ENCODE results near the gene SLC49A3. TPM values are rescaled to one million over a fixed set of nuclear protein-coding genes. Genes with fewer than 3 reads are reported as not detected.
"Not testable (repeated sequence)": the region's sequence is repeated elsewhere in the genome, so short reads cannot be mapped to it uniquely, and the experiment has no call there.

SLC49A3 gene
- total RNA-seq, 2 experiments from 2014 or later, result 0.22 to 0.91 TPM

DNA sequence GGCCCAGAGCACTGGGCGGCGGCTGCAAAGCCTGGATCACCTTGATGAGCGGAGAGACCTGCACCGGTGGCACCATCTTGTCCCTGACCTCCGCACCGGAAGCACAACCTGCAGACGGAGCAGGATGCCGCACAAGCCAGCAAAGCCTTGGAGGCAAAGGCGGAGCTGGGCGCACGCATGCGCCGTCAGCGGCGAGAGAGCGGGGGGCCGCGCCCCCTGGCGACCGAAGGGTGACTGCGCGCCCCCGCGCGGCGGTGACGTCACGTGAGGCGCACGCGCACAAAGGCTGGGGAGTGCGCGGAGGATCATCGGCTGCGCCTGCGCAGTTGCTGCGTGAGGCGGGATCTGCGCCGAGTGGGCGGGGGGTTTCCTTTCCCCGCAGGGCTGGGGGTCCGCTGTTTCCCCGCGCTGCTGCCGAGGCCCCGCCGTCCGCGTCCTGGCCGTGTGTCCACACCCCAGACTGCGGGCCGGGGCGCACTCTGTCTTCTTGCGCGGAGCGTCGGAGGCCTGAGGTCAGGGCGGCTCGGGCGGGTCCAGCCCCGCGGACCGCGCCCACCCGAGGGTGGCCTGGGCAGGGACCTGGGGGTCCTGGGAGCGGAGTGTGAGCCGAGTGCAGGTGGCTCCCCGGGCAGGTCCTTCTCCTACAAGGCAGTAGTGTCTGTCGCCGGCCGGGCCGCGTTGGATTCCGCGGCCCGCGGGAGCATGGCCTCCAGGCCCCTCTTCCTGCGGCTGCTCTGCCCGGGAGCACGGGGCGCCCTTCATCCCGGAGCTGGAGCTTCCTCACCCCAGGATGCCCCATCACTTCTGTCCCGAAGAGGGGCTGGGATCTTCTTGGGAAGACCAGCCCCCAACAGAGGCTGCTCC is 14.5 kb downstream of the SLC49A3 start, which contains the start of the genes ATP5ME and MYL5:
Gene ATP5ME (minus strand): TSS at position 105 of the 864 bp plus-strand sequence. CDS start 29 bp downstream, at position 76.
Gene MYL5 (plus strand): TSS at position 371 of the 864 bp plus-strand sequence. CDS start 3,485 bp downstream, outside the sequence.
- H3K36me3 Mint-ChIP-seq (ENCODE audit: low read depth), result peaks cover 34% of the 10 kb centered on the region
- Histone ChIP-seq H3K36me3 (ENCODE audit: insufficient read depth, low read length) (peaks cover 22% of the 10 kb centered on the region), H3K9me3 (ENCODE audit: control insufficient read depth in 1 of 2, insufficient read depth in 1 of 2, low read length in 2 of 2) (no peaks in the 10 kb centered on the region), H3K4me1 (ENCODE audit: insufficient read depth, low read length) (peaks cover 21% of the 10 kb centered on the region), H3K4me3 (ENCODE audit: low read length) (peak within 1 kb of the TSS; percentile 88), H3K27ac (ENCODE audit: low read depth in 1 of 2, low read length in 2 of 2) (peak within 1 kb of the TSS; percentile 85 to 98), H3K27me3 (ENCODE audit: control insufficient read depth in 1 of 2, insufficient read depth in 2 of 2, low read length in 2 of 2) (no peaks in the 10 kb centered on the region)
- ChIA-PET POLR2A (interaction anchor here (0.5 to 4.7 kb wide), 14 partner anchors 10 to 1038 kb away, joined by 3 to 64 read pairs (median 4); partner anchors contain the start of genes CTBP1, GAK, IDUA and SLBP), CTCF (interaction anchor here (1.0 to 1.6 kb wide), 5 partner anchors 8 to 432 kb away, joined by 3 to 6 read pairs (median 4); no protein-coding TSS in a partner anchor)
- H3K4me1 Mint-ChIP-seq (ENCODE audit: low read depth), result peaks cover 4% of the 10 kb centered on the region
- ATAC-seq (ENCODE audit: poor library complexity) (peak; percentile 91), DNase-seq (peak; percentile 96 to 99 (median 97))
- intact Hi-C loops (cut with DNase I, micrococcal nuclease), result loop anchor here (1.0 to 10.0 kb wide), 9 partner anchors 30 to 1330 kb away; partner anchors contain the start of genes PCGF3 (in 2 of the 2), GAK (in 1 of the 2), IDUA (in 1 of the 2) and NELFA (in 1 of the 2)
- H3K27ac Mint-ChIP-seq, result peak within 1 kb of the TSS; percentile 87
- H3K4me3 Mint-ChIP-seq, result peak within 1 kb of the TSS; percentile 96
- TF ChIP-seq, protein P1, sequence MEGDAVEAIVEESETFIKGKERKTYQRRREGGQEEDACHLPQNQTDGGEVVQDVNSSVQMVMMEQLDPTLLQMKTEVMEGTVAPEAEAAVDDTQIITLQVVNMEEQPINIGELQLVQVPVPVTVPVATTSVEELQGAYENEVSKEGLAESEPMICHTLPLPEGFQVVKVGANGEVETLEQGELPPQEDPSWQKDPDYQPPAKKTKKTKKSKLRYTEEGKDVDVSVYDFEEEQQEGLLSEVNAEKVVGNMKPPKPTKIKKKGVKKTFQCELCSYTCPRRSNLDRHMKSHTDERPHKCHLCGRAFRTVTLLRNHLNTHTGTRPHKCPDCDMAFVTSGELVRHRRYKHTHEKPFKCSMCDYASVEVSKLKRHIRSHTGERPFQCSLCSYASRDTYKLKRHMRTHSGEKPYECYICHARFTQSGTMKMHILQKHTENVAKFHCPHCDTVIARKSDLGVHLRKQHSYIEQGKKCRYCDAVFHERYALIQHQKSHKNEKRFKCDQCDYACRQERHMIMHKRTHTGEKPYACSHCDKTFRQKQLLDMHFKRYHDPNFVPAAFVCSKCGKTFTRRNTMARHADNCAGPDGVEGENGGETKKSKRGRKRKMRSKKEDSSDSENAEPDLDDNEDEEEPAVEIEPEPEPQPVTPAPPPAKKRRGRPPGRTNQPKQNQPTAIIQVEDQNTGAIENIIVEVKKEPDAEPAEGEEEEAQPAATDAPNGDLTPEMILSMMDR (IDR thresholded peaks at IDR 0.05), result peak; percentile 90
- no peaks in the 10 kb centered on the region for H3K27me3 Mint-ChIP-seq
- no peaks in the 10 kb centered on the region for H3K9me3 Mint-ChIP-seq

DNA sequence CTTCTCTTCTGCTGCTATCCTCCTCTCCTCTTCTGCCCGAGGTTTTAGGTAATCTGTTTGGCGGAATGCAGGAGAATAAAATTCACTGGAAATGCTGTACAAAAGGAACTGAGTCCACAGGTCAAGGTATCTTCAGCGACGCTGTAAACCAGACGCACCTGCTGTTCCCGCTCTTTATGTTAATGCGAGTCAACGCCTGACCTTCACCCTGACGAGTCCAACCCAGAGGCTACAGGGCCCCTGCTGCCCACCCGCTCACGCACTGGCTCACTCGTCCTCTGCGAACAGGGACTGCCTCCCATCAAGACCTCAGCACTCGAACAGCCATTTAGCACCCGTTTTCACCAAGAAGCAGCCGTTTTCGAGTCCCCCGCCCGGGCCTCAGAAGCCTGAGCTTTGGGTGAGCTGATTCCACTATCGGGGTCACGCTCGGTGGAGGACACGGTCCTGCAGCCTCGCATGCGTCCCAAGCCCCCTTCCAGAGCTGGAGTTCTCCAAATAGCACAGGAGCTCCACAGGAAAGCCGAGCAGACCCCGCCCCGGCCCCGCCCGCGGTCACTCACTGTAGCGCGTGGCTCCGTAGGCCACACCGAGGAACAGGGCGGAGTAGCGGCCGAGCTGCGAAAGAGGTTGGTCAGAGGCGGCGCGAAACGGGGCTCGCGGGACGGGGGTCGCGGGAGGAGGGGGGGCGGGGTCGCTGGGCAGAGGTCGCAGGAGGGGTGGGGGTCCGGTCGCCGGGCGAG is 15.4 kb downstream of the SLC49A3 start:
- Mint-ChIP-seq H3K36me3 (ENCODE audit: low read depth) (peaks cover 34% of the 10 kb centered on the region), H3K4me3 (peak overlapping the region; percentile 81), H3K27ac (peak overlapping the region; percentile 87), H3K4me1 (ENCODE audit: low read depth) (peaks cover 4% of the 10 kb centered on the region), H3K27me3 (no peaks in the 10 kb centered on the region), H3K9me3 (no peaks in the 10 kb centered on the region)
- H3K27ac ChIP-seq (ENCODE audit: low read depth in 1 of 2, low read length in 2 of 2), result no peak overlapping the region
- H3K9me3 ChIP-seq (ENCODE audit: control insufficient read depth in 1 of 2, insufficient read depth in 1 of 2, low read length in 2 of 2), result no peaks in the 10 kb centered on the region
- H3K27me3 ChIP-seq (ENCODE audit: control insufficient read depth in 1 of 2, insufficient read depth in 2 of 2, low read length in 2 of 2), result no peaks in the 10 kb centered on the region
- intact Hi-C loops (cut with DNase I, micrococcal nuclease), result loop anchor here (1.0 to 10.0 kb wide), 8 partner anchors 31 to 1331 kb away; partner anchors contain the start of genes PCGF3 (in 2 of the 2), GAK (in 1 of the 2), IDUA (in 1 of the 2) and NELFA (in 1 of the 2)
- DNase-seq (no peak), ATAC-seq (ENCODE audit: poor library complexity) (no peak)
- H3K4me1 ChIP-seq (ENCODE audit: insufficient read depth, low read length), result peaks cover 21% of the 10 kb centered on the region
- H3K4me3 ChIP-seq (ENCODE audit: low read length), result peak overlapping the region; percentile 74
- peaks cover 22% of the 10 kb centered on the region for H3K36me3 ChIP-seq (ENCODE audit: insufficient read depth, low read length)
- TF ChIP-seq, protein P1 (IDR thresholded peaks at IDR 0.05), result no peak
- ChIA-PET CTCF (interaction anchor here (1.0 to 1.6 kb wide), 4 partner anchors 7 to 429 kb away, joined by 4 to 6 read pairs (median 4); no protein-coding TSS in a partner anchor), POLR2A (interaction anchor here (1.0 to 4.7 kb wide), 9 partner anchors 9 to 575 kb away, joined by 3 to 64 read pairs (median 7); partner anchors contain the start of genes CTBP1, GAK, IDUA and TMEM175)

DNA sequence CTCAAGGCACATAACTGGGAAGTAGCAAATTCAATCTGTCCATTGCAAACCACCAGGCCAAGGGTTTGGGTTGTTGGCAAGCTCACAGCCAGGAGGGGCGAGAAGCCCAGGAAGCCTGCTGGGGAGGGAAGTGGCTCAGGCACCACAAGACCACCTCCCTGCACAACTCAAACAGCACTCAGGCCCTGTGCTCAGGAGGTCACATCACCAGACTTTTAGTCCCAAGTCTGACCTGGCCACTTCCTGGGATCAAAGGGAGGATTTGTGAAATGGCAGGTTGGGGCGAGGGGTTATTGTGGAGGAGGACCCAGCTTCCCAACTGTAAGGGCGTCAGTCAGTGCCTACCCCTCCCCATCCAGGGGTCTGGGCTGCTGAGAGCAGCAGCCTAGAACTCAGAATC is 17.2 kb downstream of the SLC49A3 start:
- ChIA-PET POLR2A (no interaction called here), CTCF (no interaction called here)
- Histone ChIP-seq H3K27ac (ENCODE audit: low read depth in 1 of 2, low read length in 2 of 2) (no peak overlapping the region), H3K4me1 (ENCODE audit: insufficient read depth, low read length) (peaks cover 21% of the 10 kb centered on the region), H3K27me3 (ENCODE audit: control insufficient read depth in 1 of 2, insufficient read depth in 2 of 2, low read length in 2 of 2) (no peaks in the 10 kb centered on the region), H3K9me3 (ENCODE audit: control insufficient read depth in 1 of 2, insufficient read depth in 1 of 2, low read length in 2 of 2) (no peaks in the 10 kb centered on the region), H3K4me3 (ENCODE audit: low read length) (no peak overlapping the region), H3K36me3 (ENCODE audit: insufficient read depth, low read length) (peaks cover 22% of the 10 kb centered on the region)
- Mint-ChIP-seq H3K9me3 (no peaks in the 10 kb centered on the region), H3K27me3 (no peaks in the 10 kb centered on the region), H3K4me3 (peak overlapping the region; percentile 75), H3K36me3 (ENCODE audit: low read depth) (peaks cover 34% of the 10 kb centered on the region), H3K27ac (no peak overlapping the region), H3K4me1 (ENCODE audit: low read depth) (peaks cover 4% of the 10 kb centered on the region)
- TF ChIP-seq, protein P1 (IDR thresholded peaks at IDR 0.05), result no peak
- intact Hi-C loops (cut with DNase I, micrococcal nuclease), result loop anchor here (5.0 to 10.0 kb wide), 5 partner anchors 169 to 1333 kb away; partner anchors contain the start of genes GAK (in 1 of the 2), IDUA (in 1 of the 2), NELFA (in 1 of the 2) and TMEM175 (in 1 of the 2)
- ATAC-seq (ENCODE audit: poor library complexity), result no peak
- DNase-seq, result no peak

DNA sequence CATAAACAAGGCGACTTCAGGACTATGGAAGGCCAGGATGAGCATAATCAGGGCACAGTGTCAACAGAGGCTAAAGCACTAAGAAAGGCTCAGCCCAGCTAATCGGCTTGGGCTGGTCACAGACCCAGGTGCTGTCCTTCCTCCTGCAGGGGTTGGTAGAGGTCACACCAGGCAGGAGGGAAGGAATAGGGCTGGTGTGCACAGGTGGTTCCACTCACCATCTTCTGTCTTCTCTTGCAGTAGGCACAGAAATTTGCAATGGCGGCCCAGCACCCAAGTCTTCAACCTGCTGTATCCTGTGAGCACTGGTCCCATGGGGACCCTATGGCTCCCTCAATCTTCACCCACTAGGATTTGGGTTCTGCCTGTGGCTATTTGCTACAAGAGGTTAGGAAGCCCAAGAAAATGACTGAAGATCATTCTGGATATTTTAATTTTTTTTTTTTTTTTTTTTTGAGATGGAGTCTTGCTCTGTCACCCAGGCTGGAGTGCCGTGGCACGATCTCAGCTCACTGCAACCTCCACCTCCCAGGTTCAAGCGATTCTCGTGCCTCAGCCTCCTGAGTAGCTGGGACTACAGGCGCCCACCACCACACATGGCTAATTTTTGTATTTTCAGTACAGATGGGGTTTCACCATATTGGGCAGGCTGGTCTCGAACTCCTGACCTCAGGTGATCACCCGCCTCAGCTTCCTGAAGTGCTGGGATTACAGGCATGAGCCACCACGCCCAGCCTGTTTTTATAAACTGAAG is 19.0 kb downstream of the SLC49A3 start:
- ATAC-seq (ENCODE audit: poor library complexity); H3K27me3 ChIP-seq (ENCODE audit: control insufficient read depth in 1 of 2, insufficient read depth in 2 of 2, low read length in 2 of 2); H3K4me1 Mint-ChIP-seq (ENCODE audit: low read depth); H3K9me3 Mint-ChIP-seq; CTCF ChIA-PET; H3K4me3 ChIP-seq (ENCODE audit: low read length); H3K27me3 Mint-ChIP-seq; H3K9me3 ChIP-seq (ENCODE audit: control insufficient read depth in 1 of 2, insufficient read depth in 1 of 2, low read length in 2 of 2); H3K27ac ChIP-seq (ENCODE audit: low read depth in 1 of 2, low read length in 2 of 2); POLR2A ChIA-PET; H3K27ac Mint-ChIP-seq; DNase-seq: not testable (repeated sequence)
- H3K4me3 Mint-ChIP-seq, result peak overlapping the region; percentile 38
- H3K36me3 ChIP-seq (ENCODE audit: insufficient read depth, low read length), result peaks cover 22% of the 10 kb centered on the region
- intact Hi-C loops (cut with DNase I, micrococcal nuclease), result loop anchor here (5.0 to 10.0 kb wide), 5 partner anchors 168 to 1335 kb away; partner anchors contain the start of genes GAK (in 1 of the 2), IDUA (in 1 of the 2), NELFA (in 1 of the 2) and TMEM175 (in 1 of the 2)
- H3K4me1 ChIP-seq (ENCODE audit: insufficient read depth, low read length), result peaks cover 17% of the 10 kb centered on the region
- H3K36me3 Mint-ChIP-seq (ENCODE audit: low read depth), result peaks cover 34% of the 10 kb centered on the region
